LNCaP clone FGC (cell line): ENCODE results near the gene KRT28.

Experiments used
- DNase-seq: peaks from one replicate; pipeline ENCODE4 v3.0.0-alpha.2; 2011; ENCODE audit warnings: low read depth
- H3K4me3 ChIP-seq: 2 replicates; pipeline ENCODE4 v1.5.1; 2011; ENCODE audit warnings: mild to moderate bottlenecking, low read depth, low read length, control low read depth
- CTCF ChIP-seq: IDR thresholded peaks from 2 replicates; pipeline ENCODE4 v1.5.1; 2012; ENCODE audit warnings: mild to moderate bottlenecking; ENCODE audit not compliant: control insufficient read depth, insufficient read depth; ENCODE audit errors: extremely low read depth

Gene KRT28

GRCh38 chr17:40813804-40814203 lies 14.0 kb upstream of the KRT28 start:
- no peak for TF ChIP-seq CTCF
- H3K4me3 ChIP-seq: no peak overlapping the region
- no peak for DNase-seq

DNA sequence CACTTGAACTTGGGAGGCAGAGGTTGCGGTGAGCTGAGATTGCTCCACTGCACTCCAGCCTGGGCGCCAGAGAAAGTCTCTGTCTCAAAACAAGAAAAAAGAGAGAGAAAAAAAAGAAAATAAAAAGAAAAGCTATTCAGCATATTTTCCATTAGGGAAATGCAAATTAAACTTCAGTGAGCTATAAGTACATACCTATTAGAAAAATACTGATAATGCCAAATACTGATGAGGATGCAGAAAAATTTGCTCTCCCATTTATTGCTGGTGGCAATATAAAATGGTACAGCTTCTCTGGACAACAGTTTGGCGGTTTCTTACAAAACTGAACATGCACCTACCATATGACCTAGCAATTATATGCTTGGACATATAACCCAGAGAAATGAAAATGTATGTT lies 12.9 kb upstream of the KRT28 start:
- DNase-seq: no peak
- no peak for TF ChIP-seq CTCF
- no peak overlapping the region for H3K4me3 ChIP-seq

GRCh38 chr17:40810494-40810893 lies 10.7 kb upstream of the KRT28 start:
- TF ChIP-seq CTCF: no peak
- DNase-seq: no peak
- H3K4me3 ChIP-seq: no peak overlapping the region

- DNase-seq: no peak
- no peak for TF ChIP-seq CTCF
- no peak overlapping the region for H3K4me3 ChIP-seq
Observed at GRCh38 chr17:40809721-40810421, 10.1 kb upstream of the KRT28 start.

DNA sequence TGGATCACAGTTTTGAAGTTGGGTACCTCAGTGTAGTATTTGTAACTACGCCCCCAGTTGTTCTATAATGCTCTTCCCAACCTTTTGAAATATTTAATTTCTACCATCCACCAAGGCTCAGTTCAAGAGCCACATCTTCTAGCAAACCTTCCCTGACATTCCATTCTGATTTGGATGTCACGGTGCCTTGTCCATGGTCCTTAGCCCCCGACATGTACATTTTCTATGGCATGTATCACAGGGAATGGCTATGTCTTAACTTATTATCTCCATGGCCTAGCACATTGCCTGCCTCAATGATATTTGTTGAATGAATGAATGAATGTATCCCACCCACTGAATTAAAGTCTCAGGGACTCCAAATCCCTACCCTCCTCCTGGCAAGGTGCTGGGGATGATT lies 6.4 kb upstream of the KRT28 start:
- no peak overlapping the region for H3K4me3 ChIP-seq
- no peak for TF ChIP-seq CTCF
- DNase-seq: no peak

DNA sequence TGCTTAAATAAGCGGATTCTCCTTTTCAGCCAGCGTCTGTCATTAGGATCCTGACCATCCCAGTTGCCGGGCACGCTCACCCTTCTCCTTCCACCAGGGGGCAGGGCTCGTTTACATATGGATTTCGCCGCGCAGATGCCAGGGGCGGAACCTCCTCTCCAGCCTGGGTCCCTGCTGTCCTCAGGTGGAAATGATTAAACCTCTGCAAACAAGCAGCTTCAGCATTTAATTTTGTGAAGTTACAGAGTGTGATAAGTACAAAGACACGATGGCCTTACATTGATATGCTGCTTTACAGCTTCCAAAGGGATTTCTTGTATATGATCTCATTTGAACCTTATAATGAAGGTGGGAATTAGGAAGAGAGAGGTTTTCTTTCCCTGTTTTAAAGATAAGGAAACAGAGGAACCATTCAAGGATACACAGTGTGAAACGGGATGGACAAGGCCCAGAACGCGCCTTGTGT lies 3.9 kb upstream of the KRT28 start:
- DNase-seq: peak; percentile 38
- no peak overlapping the region for H3K4me3 ChIP-seq
- TF ChIP-seq CTCF: peak; percentile 94

DNA sequence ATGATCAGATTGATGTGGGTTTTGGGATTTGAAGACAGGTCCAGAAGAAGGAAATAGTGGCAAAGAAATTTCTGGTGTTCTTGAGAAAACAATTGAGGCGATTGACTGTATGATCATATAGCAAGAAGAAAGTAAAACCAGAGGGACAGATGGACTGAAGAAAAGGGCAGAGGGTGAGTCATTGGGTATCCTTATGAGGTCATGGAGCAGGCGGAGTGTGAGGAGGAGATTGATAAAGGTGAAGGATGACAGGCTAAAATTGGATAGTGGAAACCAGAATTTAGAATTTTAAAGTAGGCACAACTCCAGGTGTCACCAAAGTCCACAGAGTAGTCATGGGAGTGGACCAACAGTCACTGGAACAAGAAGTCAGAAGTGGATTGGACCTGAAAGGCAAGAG lies 1.4 kb upstream of the KRT28 start:
- no peak overlapping the region for H3K4me3 ChIP-seq
- TF ChIP-seq CTCF: no peak
- DNase-seq: no peak
